SH-SY5Y (cell line): ENCODE data around the gene C1QL1.
A peak's percentile ranks its signal among the peaks of the same experiment; 100 is the strongest.

Experiments used
- GATA2 ChIP-seq: IDR thresholded peaks from 2 replicates; pipeline ENCODE4 v1.6.1; 2011; ENCODE audit warnings: mild to moderate bottlenecking, low read depth, low read length
- GATA3 ChIP-seq: IDR thresholded peaks from 2 replicates; pipeline ENCODE4 v1.6.1; 2011; ENCODE audit warnings: low read depth, mild to moderate bottlenecking, low read length, moderate library complexity

The C1QL1 gene

DNA sequence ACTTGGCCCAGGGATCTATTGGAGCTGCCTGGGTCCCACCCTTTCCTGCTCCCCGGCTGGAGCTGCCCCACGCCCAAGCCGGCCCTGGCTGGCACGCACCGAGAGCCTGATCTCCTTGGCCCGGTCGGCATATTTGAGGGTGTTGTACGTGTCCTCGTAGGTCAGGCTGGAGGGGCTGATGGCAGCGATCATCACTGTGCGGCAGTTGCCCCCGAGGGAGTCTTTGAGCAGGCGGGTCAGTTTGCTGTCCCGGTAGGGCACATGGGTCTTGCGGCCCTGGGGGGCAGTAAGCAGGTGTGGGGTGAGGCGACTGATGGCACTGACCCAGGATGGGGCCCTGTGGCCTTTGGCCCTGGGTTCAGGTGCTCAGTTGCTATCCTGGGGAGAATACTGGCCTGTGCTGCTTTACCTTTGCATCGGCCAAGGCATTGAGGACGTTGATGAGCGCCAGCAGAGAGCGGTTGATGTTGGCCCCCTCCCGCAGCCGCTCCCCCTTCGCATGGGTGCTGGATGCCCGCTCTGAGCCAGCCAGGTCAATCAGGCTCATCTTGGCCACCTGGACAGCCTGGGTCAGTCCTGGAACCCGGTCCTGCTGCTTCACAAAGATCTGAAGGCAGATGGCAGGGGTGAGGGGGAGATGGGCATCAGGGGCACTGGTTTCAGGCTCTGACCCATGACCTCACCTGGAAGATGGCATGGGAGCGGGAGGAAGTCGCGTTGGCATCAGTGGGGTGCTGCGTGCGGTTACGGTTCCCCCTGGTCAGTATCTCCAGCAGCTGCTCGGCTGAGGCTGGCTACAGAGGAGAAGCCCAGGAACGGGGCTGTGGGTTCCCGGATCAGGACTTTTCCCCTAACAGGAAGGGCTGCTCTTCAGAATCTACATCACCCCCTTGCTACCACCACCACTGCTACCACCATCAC is 34.0 kb downstream of the C1QL1 start:
- no peak for TF ChIP-seq GATA2
- TF ChIP-seq GATA3: no peak

GRCh38 chr17:44932787-44933097 is 35.4 kb downstream of the C1QL1 start:
- TF ChIP-seq GATA2 (no peak), GATA3 (no peak)

GRCh38 chr17:44932096-44932786 is 35.9 kb downstream of the C1QL1 start:
- no peak for TF ChIP-seq GATA3
- TF ChIP-seq GATA2: no peak

GRCh38 chr17:44931376-44931775 is 36.7 kb downstream of the C1QL1 start:
- TF ChIP-seq GATA2 (no peak), GATA3 (no peak)

GRCh38 chr17:44930667-44931066 is 37.4 kb downstream of the C1QL1 start:
- no peak for TF ChIP-seq GATA2
- no peak for TF ChIP-seq GATA3

- no peak for TF ChIP-seq GATA2
- no peak for TF ChIP-seq GATA3
Measured at GRCh38 chr17:44928950-44929720, 39.0 kb downstream of the C1QL1 start.

DNA sequence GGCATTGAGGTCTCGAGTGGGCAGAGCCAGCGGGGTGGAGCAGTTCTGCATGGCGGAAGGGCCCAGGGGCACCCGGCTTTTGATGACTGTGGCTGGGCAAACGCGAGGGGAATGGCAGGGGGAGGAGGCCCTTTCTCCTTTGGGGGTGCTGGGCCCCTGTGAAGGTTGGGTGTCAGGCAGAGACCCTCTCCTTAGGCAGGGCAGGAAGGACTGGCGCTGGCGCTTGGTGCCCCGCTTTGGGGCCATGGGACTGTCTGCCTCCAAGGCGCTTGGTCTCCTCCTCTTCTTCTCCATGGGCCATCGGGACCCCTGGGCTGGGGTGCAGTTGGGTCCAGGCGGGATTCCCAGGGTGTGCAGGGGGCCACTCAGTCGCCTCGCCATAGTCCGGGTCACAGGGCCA is 40.0 kb downstream of the C1QL1 start:
- TF ChIP-seq GATA3 (no peak), GATA2 (no peak)

DNA sequence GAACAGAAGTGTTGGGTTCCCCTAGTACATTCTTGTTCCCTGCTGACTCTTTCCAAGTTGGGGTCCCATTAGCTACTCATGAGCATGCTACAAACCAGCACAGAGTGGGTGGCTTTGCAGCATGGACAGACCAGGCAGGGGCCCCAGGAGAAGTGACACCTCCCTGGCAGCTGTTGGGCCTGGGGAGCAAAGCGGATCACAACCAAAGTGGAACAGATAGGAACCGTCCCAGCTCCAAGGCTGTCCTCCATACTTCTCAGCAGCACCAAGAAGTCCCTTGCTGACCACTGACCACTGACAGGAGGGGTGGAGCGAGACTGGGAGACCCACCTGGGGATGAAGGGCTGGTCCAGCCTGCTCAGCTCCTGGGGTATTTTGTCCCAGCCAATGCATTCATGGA is 40.4 kb downstream of the C1QL1 start:
- no peak for TF ChIP-seq GATA3
- TF ChIP-seq GATA2: no peak

- no peak for TF ChIP-seq GATA2
- no peak for TF ChIP-seq GATA3
Measured at GRCh38 chr17:44926821-44927525, 41.1 kb downstream of the C1QL1 start.

- TF ChIP-seq GATA2 (no peak), GATA3 (no peak)
Measured at GRCh38 chr17:44925731-44926697, 42.1 kb downstream of the C1QL1 start.

- TF ChIP-seq GATA2: no peak
- TF ChIP-seq GATA3: no peak
Measured at GRCh38 chr17:44924107-44924544, 44.0 kb downstream of the C1QL1 start.

GRCh38 chr17:44922746-44923470 is 45.2 kb downstream of the C1QL1 start:
- TF ChIP-seq GATA3 (no peak), GATA2 (peak; percentile 58)
